GM21576 (cell line): ENCODE measurements around the gene NTPCR.
"Not testable (repeated sequence)": the region's sequence is repeated elsewhere in the genome, so short reads cannot be mapped to it uniquely, and the experiment has no call there.

ENCODE experiments used
- ATAC-seq: cut with Tn5 transposase; IDR thresholded peaks from one replicate; pipeline ENCODE4 v1.9.1; 2021; ENCODE audit warnings: mild to moderate bottlenecking, moderate library complexity; ENCODE audit not compliant: unreplicated experiment

The NTPCR gene

GRCh38 chr1:232983375-232983774, 33.0 kb downstream of the NTPCR start:
- no peak for ATAC-seq

GRCh38 chr1:232983817-232984567, 33.6 kb downstream of the NTPCR start:
- no peak for ATAC-seq

- ATAC-seq, result no peak
Observed at GRCh38 chr1:232984577-232985425, 34.4 kb downstream of the NTPCR start.

GRCh38 chr1:232985882-232986526, 35.6 kb downstream of the NTPCR start:
- ATAC-seq, result no peak

GRCh38 chr1:232986527-232986922, 36.1 kb downstream of the NTPCR start:
- no peak for ATAC-seq

- ATAC-seq, result no peak
Observed at GRCh38 chr1:232987046-232987773, 36.8 kb downstream of the NTPCR start.

GRCh38 chr1:232987774-232988140, 37.3 kb downstream of the NTPCR start:
- no peak for ATAC-seq

- no peak for ATAC-seq
Observed at GRCh38 chr1:232988572-232989040, 38.2 kb downstream of the NTPCR start.

GRCh38 chr1:232990176-232991128, 40.0 kb downstream of the NTPCR start:
- ATAC-seq, result no peak

- ATAC-seq, result no peak
Observed at GRCh38 chr1:232991238-232991637, 40.8 kb downstream of the NTPCR start.

GRCh38 chr1:232992227-232992626, 41.8 kb downstream of the NTPCR start:
- ATAC-seq, result no peak

- ATAC-seq, result no peak
Observed at GRCh38 chr1:232993555-232993954, 43.1 kb downstream of the NTPCR start.

- no peak for ATAC-seq
Observed at GRCh38 chr1:232995189-232995588, 44.8 kb downstream of the NTPCR start.

- no peak for ATAC-seq
Observed at GRCh38 chr1:232996143-232996542, 45.7 kb downstream of the NTPCR start.

GRCh38 chr1:232998138-232998537, 47.7 kb downstream of the NTPCR start:
- ATAC-seq, result no peak

GRCh38 chr1:232998646-232999045, 48.2 kb downstream of the NTPCR start:
- ATAC-seq, result no peak

GRCh38 chr1:232999956-233000625, 49.7 kb downstream of the NTPCR start:
- ATAC-seq, result no peak

- ATAC-seq, result not testable (repeated sequence)
Observed at GRCh38 chr1:233003638-233004037, 53.2 kb downstream of the NTPCR start.

- no peak for ATAC-seq
Observed at GRCh38 chr1:233004451-233004850, 54.0 kb downstream of the NTPCR start.
